GM19240 (cell line): ENCODE data around the gene QRFPR.
"Not testable (repeated sequence)": the region's sequence is repeated elsewhere in the genome, so short reads cannot be mapped to it uniquely, and the experiment has no call there.

Experiments
- DNase-seq: peaks from one replicate; pipeline ENCODE4 v3.0.0; 2011; ENCODE audit warnings: low spot score; ENCODE audit not compliant: insufficient read length

Gene QRFPR

DNA sequence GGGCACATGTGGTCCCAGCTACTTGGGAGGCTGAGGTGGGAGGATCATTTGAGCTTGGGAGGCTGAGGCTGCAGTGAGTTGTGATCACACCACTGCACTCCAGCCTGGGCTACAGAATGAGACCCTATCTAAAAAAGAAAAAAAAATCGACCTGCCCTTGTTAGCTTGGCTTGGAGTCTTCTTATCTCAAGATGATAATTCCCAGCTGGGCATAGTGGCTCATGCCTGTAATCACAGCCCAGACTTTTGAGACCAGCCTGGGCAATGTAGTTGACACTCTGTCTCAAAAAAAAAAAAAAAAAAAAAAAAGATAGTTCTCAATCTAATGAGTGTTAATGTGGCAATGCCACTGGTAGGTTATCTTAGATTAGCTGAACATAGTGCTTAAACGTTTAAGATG, 41.0 kb downstream of the QRFPR start:
- no peak for DNase-seq

DNA sequence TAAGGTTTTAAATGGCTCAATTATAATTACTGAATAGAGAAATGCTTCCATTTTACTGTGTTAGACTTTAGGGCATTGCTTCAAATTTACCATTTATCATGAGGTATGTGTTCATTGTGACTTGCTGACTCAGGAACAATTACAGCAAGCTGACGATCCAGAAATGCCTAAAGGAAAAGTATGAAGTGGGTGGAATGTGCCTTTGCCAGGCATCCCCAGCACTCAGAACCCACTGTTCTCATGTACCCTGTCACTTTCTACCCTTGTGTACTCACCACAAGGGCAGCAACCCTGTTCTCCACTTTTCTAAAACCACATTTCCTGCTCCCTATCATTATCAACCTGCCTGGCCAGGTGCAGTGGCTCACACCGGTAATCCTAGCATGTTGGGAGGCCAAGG, 41.5 kb downstream of the QRFPR start:
- DNase-seq = no peak

DNA sequence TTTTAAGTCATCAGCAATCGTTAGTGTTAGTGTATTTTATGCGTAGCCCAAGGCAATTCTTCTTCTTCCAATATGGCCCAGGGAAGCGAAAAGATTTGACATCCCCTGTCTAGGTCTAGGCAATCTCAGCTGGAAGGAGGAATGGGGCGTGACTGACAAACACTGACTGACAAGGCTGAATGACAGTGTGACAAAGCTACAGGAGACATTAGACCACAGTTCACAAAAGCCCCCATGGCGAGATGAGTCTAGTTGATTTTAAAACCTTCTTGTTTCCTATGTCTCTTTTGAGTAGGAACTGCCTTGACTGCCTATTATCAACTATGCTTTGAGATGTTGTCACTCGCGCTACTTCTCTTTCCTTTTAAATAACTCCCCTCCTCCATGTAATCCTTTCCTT, 42.3 kb downstream of the QRFPR start:
- DNase-seq = no peak

- DNase-seq = no peak
These were observed 44.1 kb downstream of the QRFPR start for GRCh38 chr4:121336706-121337105.

DNA sequence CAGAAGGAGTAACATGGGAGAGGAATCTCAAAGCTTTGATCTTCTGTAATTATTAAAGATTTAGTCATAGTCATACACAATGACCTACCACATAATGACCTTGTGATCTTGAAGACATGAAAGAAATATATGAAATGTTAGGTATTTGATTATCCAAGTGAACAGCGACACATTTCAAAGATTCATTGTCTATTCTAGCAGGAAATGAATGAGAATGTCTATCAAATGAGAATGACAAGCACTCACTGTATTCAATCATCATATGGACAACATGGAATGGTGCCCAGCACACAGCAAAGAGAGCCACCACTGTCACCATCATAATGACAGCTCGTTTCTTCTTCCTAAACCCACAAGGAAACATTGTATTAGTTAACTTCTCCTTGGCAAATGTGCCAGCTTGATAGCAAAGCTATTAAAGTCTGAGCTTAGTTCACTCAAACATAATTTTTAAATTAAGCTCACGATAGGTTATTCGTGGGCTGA, 50.6 kb downstream of the QRFPR start:
- DNase-seq = no peak

GRCh38 chr4:121326597-121326996, 54.2 kb downstream of the QRFPR start:
- no peak for DNase-seq

DNA sequence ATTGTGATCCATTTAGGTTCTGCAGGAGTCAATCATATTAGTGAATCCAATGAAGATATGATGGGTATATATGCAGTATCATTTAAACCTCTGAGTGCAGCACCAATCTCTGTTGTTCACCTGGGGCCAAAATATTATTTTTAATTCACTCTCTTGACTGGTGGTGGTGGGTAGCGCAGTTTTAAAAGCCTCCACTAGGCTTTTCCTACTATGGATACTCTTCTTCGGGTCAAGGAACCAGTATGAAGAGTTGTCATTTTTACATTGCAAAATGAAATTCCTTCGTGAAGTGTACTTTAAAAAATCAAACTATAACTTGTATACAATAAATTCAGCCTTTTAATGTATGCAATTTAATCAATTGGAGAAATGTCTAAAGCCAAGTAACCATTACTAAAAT, 56.5 kb downstream of the QRFPR start:
- DNase-seq = no peak

- no peak for DNase-seq
These were observed 59.4 kb downstream of the QRFPR start for GRCh38 chr4:121321466-121321865.

- no peak for DNase-seq
These were observed 64.7 kb downstream of the QRFPR start for GRCh38 chr4:121316091-121316490.

GRCh38 chr4:121313430-121313829, 67.4 kb downstream of the QRFPR start:
- DNase-seq = not testable (repeated sequence)

GRCh38 chr4:121308828-121309227, 72.0 kb downstream of the QRFPR start:
- no peak for DNase-seq

DNA sequence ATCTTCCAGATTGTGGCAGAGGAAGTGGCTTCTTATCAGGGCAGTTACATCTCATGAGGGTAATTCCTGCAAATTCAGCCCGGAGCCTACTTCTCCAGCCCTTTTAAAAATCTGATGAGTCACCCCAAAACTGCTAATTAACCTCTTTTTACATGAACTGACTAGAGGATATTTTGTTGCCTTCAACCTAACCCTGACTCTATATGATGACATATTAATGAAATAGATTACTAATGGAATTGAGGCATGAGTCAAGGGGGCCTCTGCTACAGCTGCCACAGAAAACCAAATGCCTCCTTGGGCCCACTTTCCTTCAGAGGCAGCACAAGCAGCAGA, 72.5 kb downstream of the QRFPR start:
- DNase-seq = no peak

DNA sequence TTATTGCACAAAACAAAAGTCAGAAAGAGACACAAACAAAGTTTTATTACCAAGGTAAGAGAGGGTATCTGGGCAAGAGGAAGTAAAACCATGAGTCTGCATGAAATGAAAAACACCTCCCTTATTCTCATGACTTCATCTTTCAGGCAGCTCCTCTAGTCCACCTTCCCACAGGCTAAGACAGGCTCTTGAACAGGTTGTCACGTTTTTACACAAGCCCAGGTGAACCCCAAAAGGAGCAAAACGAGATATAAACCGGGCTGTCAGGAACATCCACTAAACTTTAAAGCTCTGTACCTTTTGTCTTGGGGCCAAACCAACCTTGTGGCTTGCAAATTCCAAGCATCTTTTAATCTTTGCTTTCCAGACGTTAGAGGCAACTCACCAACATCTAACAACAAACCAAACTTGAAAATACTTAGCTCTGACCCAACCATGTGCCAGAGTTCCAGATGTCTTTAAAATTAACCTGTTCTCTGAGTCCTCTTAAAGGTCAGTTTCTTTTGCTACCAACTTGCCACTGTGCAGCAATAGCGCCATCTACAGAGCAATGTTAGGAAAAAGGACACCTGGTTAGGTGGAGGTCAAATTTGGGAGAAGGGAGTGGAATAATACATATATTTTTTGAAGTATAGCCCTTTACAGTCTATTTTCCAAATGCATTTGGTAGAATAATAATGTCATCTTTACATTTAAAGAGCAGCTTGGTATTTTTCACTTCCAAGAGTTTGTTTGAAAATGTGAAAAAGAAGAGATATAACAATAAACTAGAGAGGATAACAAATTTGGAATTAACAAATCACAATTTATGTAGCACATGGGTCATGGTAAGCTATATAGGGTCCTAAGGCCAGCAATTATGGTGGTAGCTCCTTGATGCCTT, 73.1 kb downstream of the QRFPR start:
- DNase-seq = peak; percentile 28

GRCh38 chr4:121306931-121307330, 73.9 kb downstream of the QRFPR start:
- DNase-seq = no peak

DNA sequence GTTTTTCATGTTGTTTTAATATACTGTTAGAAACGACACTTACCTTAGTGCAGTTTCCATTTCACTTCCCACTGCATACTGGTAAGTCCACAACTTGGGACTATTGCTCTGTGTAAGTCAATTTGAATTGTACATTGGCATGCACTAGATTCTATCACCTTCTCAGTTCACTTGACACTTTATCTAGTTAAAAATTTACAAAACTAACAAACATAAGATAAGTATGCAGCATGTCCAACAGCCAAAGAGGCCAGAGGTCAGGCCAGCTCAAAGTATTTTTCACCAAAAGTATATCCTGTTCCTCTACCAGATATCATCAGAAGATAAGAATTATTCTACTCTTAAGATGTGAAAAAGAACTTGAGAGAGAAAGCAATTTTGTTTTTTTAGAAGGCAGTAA, 75.9 kb downstream of the QRFPR start:
- no peak for DNase-seq

DNA sequence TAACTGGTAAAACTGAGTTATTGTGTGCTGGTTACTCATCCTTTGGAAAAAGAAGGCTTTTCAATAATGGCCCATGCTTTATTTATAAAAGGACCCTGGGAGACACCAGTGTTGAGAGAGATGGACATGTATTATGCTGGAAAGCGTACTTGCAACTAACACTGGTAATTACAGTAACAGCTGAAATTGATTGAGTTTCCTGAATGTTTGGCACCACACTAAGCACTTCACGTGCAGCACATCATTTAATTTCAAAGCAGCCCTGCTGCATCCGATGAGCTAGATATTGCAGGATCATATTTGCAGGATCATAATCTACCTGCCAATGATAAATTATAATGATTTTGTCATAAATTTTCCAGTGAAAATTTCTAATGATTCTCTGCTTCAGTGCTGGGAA, 81.5 kb downstream of the QRFPR start:
- DNase-seq = no peak

DNA sequence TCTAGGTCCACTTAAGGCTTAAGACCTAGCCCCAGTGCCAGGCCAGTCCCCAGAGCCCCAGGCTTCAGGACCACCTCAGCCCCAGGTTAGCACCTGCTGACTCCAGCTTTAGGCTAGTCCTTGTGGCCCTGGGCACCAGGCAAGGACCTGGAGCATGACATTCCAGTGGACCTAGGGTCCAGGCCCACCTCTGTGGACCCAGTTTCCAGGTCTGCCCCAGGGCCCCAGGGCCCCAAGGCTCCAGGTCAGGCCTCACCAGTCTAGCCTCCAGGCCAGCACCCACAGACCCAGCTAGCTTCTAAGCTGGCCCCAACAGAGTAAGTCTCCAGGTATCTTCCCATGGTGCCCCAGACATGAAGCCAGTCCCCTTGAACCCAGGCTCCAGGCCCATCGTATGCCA, 97.5 kb downstream of the QRFPR start:
- no peak for DNase-seq

DNA sequence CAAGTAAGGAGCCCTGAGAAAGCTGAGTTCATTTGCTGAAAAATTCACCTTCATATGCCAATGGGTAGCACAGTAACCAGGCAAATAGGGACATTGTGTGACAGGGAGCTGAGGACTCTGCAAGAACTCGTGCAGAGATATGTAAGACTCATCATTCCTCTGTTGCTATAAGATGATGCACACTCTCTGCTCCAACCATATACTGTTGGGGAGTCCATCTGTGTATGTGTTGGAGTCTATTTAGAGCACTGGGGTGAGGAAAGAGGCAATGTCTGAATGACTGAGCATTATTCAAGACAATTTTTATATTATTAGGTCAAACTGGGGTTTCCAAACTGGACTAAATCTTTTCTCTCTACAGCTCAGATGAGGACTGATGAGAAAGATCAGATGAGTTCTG, 100.4 kb downstream of the QRFPR start:
- no peak for DNase-seq

GRCh38 chr4:121278811-121279368, 101.9 kb downstream of the QRFPR start:
- no peak for DNase-seq
